ENCODE data around the gene FNDC3B.

DNA sequence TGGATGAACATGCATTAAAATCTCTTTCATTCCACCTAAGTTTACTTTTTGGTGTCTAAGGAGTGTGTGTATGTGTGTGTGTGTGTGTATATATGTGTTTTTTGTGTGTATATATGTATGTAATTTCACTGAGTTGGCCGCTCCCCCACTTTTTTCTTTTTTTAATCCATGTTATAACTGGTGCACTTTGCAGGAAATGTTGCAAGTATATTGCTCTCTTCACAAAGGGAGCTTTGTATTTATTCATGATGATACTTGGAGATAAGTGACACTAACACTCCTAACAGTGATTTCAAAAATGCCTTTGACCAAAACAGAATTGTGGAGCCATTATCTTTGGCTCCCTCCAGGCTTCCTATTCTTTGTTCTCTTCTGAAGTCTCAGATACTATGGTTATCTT, 95.8 kb downstream of the FNDC3B start:
- no peak for TF ChIP-seq POLR2A (IDR thresholded peaks at IDR 0.05; ENCODE audit: low read length)
- TF ChIP-seq, protein P1, sequence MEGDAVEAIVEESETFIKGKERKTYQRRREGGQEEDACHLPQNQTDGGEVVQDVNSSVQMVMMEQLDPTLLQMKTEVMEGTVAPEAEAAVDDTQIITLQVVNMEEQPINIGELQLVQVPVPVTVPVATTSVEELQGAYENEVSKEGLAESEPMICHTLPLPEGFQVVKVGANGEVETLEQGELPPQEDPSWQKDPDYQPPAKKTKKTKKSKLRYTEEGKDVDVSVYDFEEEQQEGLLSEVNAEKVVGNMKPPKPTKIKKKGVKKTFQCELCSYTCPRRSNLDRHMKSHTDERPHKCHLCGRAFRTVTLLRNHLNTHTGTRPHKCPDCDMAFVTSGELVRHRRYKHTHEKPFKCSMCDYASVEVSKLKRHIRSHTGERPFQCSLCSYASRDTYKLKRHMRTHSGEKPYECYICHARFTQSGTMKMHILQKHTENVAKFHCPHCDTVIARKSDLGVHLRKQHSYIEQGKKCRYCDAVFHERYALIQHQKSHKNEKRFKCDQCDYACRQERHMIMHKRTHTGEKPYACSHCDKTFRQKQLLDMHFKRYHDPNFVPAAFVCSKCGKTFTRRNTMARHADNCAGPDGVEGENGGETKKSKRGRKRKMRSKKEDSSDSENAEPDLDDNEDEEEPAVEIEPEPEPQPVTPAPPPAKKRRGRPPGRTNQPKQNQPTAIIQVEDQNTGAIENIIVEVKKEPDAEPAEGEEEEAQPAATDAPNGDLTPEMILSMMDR (IDR thresholded peaks at IDR 0.05), result no peak
- no peak for TF ChIP-seq POLR2AphosphoS2 (conservative IDR thresholded peaks at IDR 0.05; ENCODE audit: low read length)
- TF ChIP-seq TP53 (CRISPR knock-in tag; IDR thresholded peaks at IDR 0.05), result no peak
- no peak for TF ChIP-seq JUN (IDR thresholded peaks at IDR 0.05)
- no peak for TF ChIP-seq SREBF2 (IDR thresholded peaks at IDR 0.05)

All from A549 (cell line).